Measurements from ENCODE around the gene CASZ1.

CASZ1 gene

GRCh38 chr1:10659218-10659617 lies 137.2 kb downstream of the CASZ1 start:
- DNase-seq (ENCODE audit: low read depth in 3 of 3, low spot score in 1 of 3) = no peak

GRCh38 chr1:10658396-10659066 lies 137.9 kb downstream of the CASZ1 start:
- DNase-seq (ENCODE audit: low read depth in 3 of 3, low spot score in 1 of 3) = no peak

GRCh38 chr1:10657088-10657847 lies 139.2 kb downstream of the CASZ1 start:
- no peak for DNase-seq (ENCODE audit: low read depth in 3 of 3, low spot score in 1 of 3)

GRCh38 chr1:10656431-10656830 lies 140.0 kb downstream of the CASZ1 start:
- no peak for DNase-seq (ENCODE audit: low read depth in 3 of 3, low spot score in 1 of 3)

- no peak for DNase-seq (ENCODE audit: low read depth in 3 of 3, low spot score in 1 of 3)
Measured at GRCh38 chr1:10655002-10655401, 141.4 kb downstream of the CASZ1 start.

GRCh38 chr1:10653370-10654125 lies 142.9 kb downstream of the CASZ1 start:
- DNase-seq (ENCODE audit: low read depth in 3 of 3, low spot score in 1 of 3) = no peak

GRCh38 chr1:10652626-10653025 lies 143.8 kb downstream of the CASZ1 start:
- DNase-seq (ENCODE audit: low read depth in 3 of 3, low spot score in 1 of 3) = no peak

GRCh38 chr1:10651793-10652192 lies 144.7 kb downstream of the CASZ1 start:
- DNase-seq (ENCODE audit: low read depth in 3 of 3, low spot score in 1 of 3) = no peak

- DNase-seq (ENCODE audit: low read depth in 3 of 3, low spot score in 1 of 3) = no peak
Measured at GRCh38 chr1:10651389-10651766, 145.1 kb downstream of the CASZ1 start.

GRCh38 chr1:10650556-10651388 lies 145.7 kb downstream of the CASZ1 start:
- no peak for DNase-seq (ENCODE audit: low read depth in 3 of 3, low spot score in 1 of 3)

- DNase-seq (ENCODE audit: low read depth in 3 of 3, low spot score in 1 of 3) = no peak
Measured at GRCh38 chr1:10649517-10650201, 146.8 kb downstream of the CASZ1 start.

GRCh38 chr1:10648689-10649516 lies 147.5 kb downstream of the CASZ1 start:
- no peak for DNase-seq (ENCODE audit: low read depth in 3 of 3, low spot score in 1 of 3)

GRCh38 chr1:10647414-10648170 lies 148.9 kb downstream of the CASZ1 start:
- no peak for DNase-seq (ENCODE audit: low read depth in 3 of 3, low spot score in 1 of 3)

GRCh38 chr1:10646347-10646861 lies 150.0 kb downstream of the CASZ1 start:
- DNase-seq (ENCODE audit: low read depth in 3 of 3, low spot score in 1 of 3) = no peak

GRCh38 chr1:10644307-10645128 lies 151.9 kb downstream of the CASZ1 start:
- DNase-seq (ENCODE audit: low read depth in 3 of 3, low spot score in 1 of 3) = no peak

GRCh38 chr1:10643607-10644306 lies 152.7 kb downstream of the CASZ1 start:
- DNase-seq (ENCODE audit: low read depth in 3 of 3, low spot score in 1 of 3) = no peak

GRCh38 chr1:10642403-10643080 lies 153.9 kb downstream of the CASZ1 start:
- no peak for DNase-seq (ENCODE audit: low read depth in 3 of 3, low spot score in 1 of 3)

Data from stimulated activated CD4-positive, alpha-beta T cell treated with anti-CD3 and anti-CD28 coated beads, TNF-alpha, amount 100 ng/mL, for 1 hour (primary cell).